ENCODE results near the gene UBE2S.
"Not testable (repeated sequence)": the region's sequence is repeated elsewhere in the genome, so short reads cannot be mapped to it uniquely, and the experiment has no call there.

UBE2S gene

GRCh38 chr19:55401390-55401789 is 6.2 kb downstream of the UBE2S start:
- H3K4me3 ChIP-seq (ENCODE audit: low read length); H3K27me3 ChIP-seq (ENCODE audit: control insufficient read depth, insufficient read depth, low read length); H3K9me3 ChIP-seq (ENCODE audit: control insufficient read depth, low read depth, low read length); H3K9ac ChIP-seq (ENCODE audit: low read length); H3K27ac ChIP-seq (ENCODE audit: low read length): not testable (repeated sequence)
- Histone ChIP-seq H3K4me1 (ENCODE audit: control insufficient read depth, low read depth, low read length) (peaks cover 10% of the 10 kb centered on the region), H3K36me3 (ENCODE audit: control insufficient read depth, low read depth, low read length) (peaks cover 58% of the 10 kb centered on the region)

- no peaks in the 10 kb centered on the region for H3K9me3 ChIP-seq (ENCODE audit: control insufficient read depth, low read depth, low read length)
- H3K27ac ChIP-seq (ENCODE audit: low read length) = no peak overlapping the region
- H3K4me3 ChIP-seq (ENCODE audit: low read length) = no peak overlapping the region
- peaks cover 49% of the 10 kb centered on the region for H3K36me3 ChIP-seq (ENCODE audit: control insufficient read depth, low read depth, low read length)
- no peaks in the 10 kb centered on the region for H3K27me3 ChIP-seq (ENCODE audit: control insufficient read depth, insufficient read depth, low read length)
- peaks cover 1% of the 10 kb centered on the region for H3K4me1 ChIP-seq (ENCODE audit: control insufficient read depth, low read depth, low read length)
- no peak overlapping the region for H3K9ac ChIP-seq (ENCODE audit: low read length)
Measured at GRCh38 chr19:55400281-55401087, 7.1 kb downstream of the UBE2S start.

GRCh38 chr19:55398200-55398925 is 9.2 kb downstream of the UBE2S start:
- H3K36me3 ChIP-seq (ENCODE audit: control insufficient read depth, low read depth, low read length) = peaks cover 32% of the 10 kb centered on the region
- H3K4me1 ChIP-seq (ENCODE audit: control insufficient read depth, low read depth, low read length) = no peaks in the 10 kb centered on the region
- no peaks in the 10 kb centered on the region for H3K27me3 ChIP-seq (ENCODE audit: control insufficient read depth, insufficient read depth, low read length)
- no peak overlapping the region for H3K9ac ChIP-seq (ENCODE audit: low read length)
- no peak overlapping the region for H3K4me3 ChIP-seq (ENCODE audit: low read length)
- H3K27ac ChIP-seq (ENCODE audit: low read length) = no peak overlapping the region
- H3K9me3 ChIP-seq (ENCODE audit: control insufficient read depth, low read depth, low read length) = no peaks in the 10 kb centered on the region

- Histone ChIP-seq H3K9me3 (ENCODE audit: control insufficient read depth, low read depth, low read length) (no peaks in the 10 kb centered on the region), H3K9ac (ENCODE audit: low read length) (no peak overlapping the region), H3K4me1 (ENCODE audit: control insufficient read depth, low read depth, low read length) (peaks cover 10% of the 10 kb centered on the region), H3K36me3 (ENCODE audit: control insufficient read depth, low read depth, low read length) (peaks cover 14% of the 10 kb centered on the region), H3K27ac (ENCODE audit: low read length) (no peak overlapping the region), H3K27me3 (ENCODE audit: control insufficient read depth, insufficient read depth, low read length) (no peaks in the 10 kb centered on the region), H3K4me3 (ENCODE audit: low read length) (no peak overlapping the region)
Measured at GRCh38 chr19:55392820-55393761, 14.5 kb downstream of the UBE2S start.

GRCh38 chr19:55391702-55392615 is 15.6 kb downstream of the UBE2S start:
- H3K27ac ChIP-seq (ENCODE audit: low read length) = no peak overlapping the region
- H3K36me3 ChIP-seq (ENCODE audit: control insufficient read depth, low read depth, low read length) = peaks cover 25% of the 10 kb centered on the region
- H3K4me3 ChIP-seq (ENCODE audit: low read length) = peak overlapping the region; percentile 25
- no peak overlapping the region for H3K9ac ChIP-seq (ENCODE audit: low read length)
- H3K27me3 ChIP-seq (ENCODE audit: control insufficient read depth, insufficient read depth, low read length) = no peaks in the 10 kb centered on the region
- H3K9me3 ChIP-seq (ENCODE audit: control insufficient read depth, low read depth, low read length) = no peaks in the 10 kb centered on the region
- peaks cover 15% of the 10 kb centered on the region for H3K4me1 ChIP-seq (ENCODE audit: control insufficient read depth, low read depth, low read length)

GRCh38 chr19:55391191-55391670 is 16.4 kb downstream of the UBE2S start:
- Histone ChIP-seq H3K4me1 (ENCODE audit: control insufficient read depth, low read depth, low read length) (peaks cover 17% of the 10 kb centered on the region), H3K36me3 (ENCODE audit: control insufficient read depth, low read depth, low read length) (peaks cover 29% of the 10 kb centered on the region)

GRCh38 chr19:55390461-55390880 is 17.1 kb downstream of the UBE2S start:
- Histone ChIP-seq H3K4me1 (ENCODE audit: control insufficient read depth, low read depth, low read length) (peaks cover 17% of the 10 kb centered on the region), H3K9ac (ENCODE audit: low read length) (no peak overlapping the region), H3K9me3 (ENCODE audit: control insufficient read depth, low read depth, low read length) (no peaks in the 10 kb centered on the region), H3K4me3 (ENCODE audit: low read length) (no peak overlapping the region), H3K27me3 (ENCODE audit: control insufficient read depth, insufficient read depth, low read length) (no peaks in the 10 kb centered on the region), H3K36me3 (ENCODE audit: control insufficient read depth, low read depth, low read length) (peaks cover 29% of the 10 kb centered on the region), H3K27ac (ENCODE audit: low read length) (no peak overlapping the region)

More at GRCh38 chr19:55391191-55391670, 16.4 kb downstream of the UBE2S start:
- no peak overlapping the region for H3K4me3 ChIP-seq (ENCODE audit: low read length)
- H3K9ac ChIP-seq (ENCODE audit: low read length) = no peak overlapping the region
- no peak overlapping the region for H3K27ac ChIP-seq (ENCODE audit: low read length)
- H3K9me3 ChIP-seq (ENCODE audit: control insufficient read depth, low read depth, low read length) = no peaks in the 10 kb centered on the region
- H3K27me3 ChIP-seq (ENCODE audit: control insufficient read depth, insufficient read depth, low read length) = no peaks in the 10 kb centered on the region

GRCh38 chr19:55389386-55390317 is 17.9 kb downstream of the UBE2S start:
- Histone ChIP-seq H3K27me3 (ENCODE audit: control insufficient read depth, insufficient read depth, low read length) (no peaks in the 10 kb centered on the region), H3K27ac (ENCODE audit: low read length) (no peak overlapping the region), H3K9ac (ENCODE audit: low read length) (no peak overlapping the region), H3K4me1 (ENCODE audit: control insufficient read depth, low read depth, low read length) (peaks cover 22% of the 10 kb centered on the region), H3K4me3 (ENCODE audit: low read length) (no peak overlapping the region), H3K36me3 (ENCODE audit: control insufficient read depth, low read depth, low read length) (peaks cover 29% of the 10 kb centered on the region), H3K9me3 (ENCODE audit: control insufficient read depth, low read depth, low read length) (no peaks in the 10 kb centered on the region)

GRCh38 chr19:55387736-55388497 is 19.7 kb downstream of the UBE2S start:
- no peak overlapping the region for H3K27ac ChIP-seq (ENCODE audit: low read length)
- H3K9me3 ChIP-seq (ENCODE audit: control insufficient read depth, low read depth, low read length) = no peaks in the 10 kb centered on the region
- no peak overlapping the region for H3K9ac ChIP-seq (ENCODE audit: low read length)
- peaks cover 29% of the 10 kb centered on the region for H3K36me3 ChIP-seq (ENCODE audit: control insufficient read depth, low read depth, low read length)
- peak overlapping the region; percentile 97 for H3K4me3 ChIP-seq (ENCODE audit: low read length)
- H3K27me3 ChIP-seq (ENCODE audit: control insufficient read depth, insufficient read depth, low read length) = peaks cover 2% of the 10 kb centered on the region
- peaks cover 24% of the 10 kb centered on the region for H3K4me1 ChIP-seq (ENCODE audit: control insufficient read depth, low read depth, low read length)
